HEK293T (cell line): ENCODE results near the gene KCNQ1.

ENCODE experiments used
- ARNT ChIP-seq: fragments of 450-650 bp; IDR thresholded peaks from 2 replicates; pipeline ENCODE4 v1.6.1; 2017; ENCODE audit warnings: mild to moderate bottlenecking
- FOXK2 ChIP-seq: fragments of 450-650 bp; IDR thresholded peaks from 2 replicates; pipeline ENCODE4 v1.6.1; 2016; ENCODE audit warnings: mild to moderate bottlenecking
- HDGF ChIP-seq: fragments of 450-650 bp; IDR thresholded peaks from 2 replicates; pipeline ENCODE4 v1.6.1; 2017; ENCODE audit warnings: antibody characterized with exemption, borderline replicate concordance
- NFRKB ChIP-seq: fragments of 450-650 bp; IDR thresholded peaks from 2 replicates; pipeline ENCODE4 v1.6.1; 2016; ENCODE audit warnings: mild to moderate bottlenecking, moderate library complexity
- SUZ12 ChIP-seq: fragments of 450-650 bp; IDR thresholded peaks from 2 replicates; pipeline ENCODE4 v1.6.1; 2016; ENCODE audit warnings: mild to moderate bottlenecking
- ZNF384 ChIP-seq: fragments of 450-650 bp; IDR thresholded peaks from 2 replicates; pipeline ENCODE4 v1.6.1; 2016

DNA sequence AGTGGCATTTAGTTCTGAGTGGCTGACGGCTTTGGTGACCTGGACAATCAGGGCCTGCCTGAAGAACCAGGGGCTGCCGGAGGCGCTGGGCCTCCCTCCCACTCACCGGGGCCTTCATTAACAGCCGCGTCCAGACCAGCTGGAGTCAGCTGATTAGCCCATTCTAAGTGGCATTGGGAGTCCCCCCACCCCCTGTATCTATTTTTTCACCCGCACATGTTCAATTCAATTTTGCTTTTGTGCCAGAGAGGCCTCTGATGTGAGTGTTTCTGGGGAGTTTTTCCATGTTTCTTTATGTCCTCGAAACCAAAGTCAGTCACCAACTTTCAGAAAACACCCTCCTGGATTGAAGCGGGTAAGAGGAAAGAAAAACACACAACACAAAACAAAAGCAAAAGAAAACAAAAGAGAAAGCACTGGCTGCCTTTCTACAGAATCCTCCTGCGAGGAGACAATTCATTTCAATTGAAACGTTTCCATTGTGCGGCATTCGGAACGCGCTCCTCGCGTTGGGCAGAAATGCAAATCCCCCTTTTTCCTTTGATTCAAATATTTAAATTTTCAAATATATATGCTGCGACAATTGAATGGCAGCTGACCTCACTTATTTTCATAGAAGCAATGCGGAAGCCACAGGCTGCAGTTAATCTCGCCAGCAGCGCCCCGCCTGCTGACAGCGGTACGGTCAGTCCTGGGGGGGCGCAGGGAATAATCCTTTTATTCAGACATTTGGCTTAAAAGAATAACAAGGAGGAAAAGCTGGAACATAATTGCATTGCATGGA is 423.1 kb downstream of the KCNQ1 start:
- TF ChIP-seq ZNF384 (no peak), FOXK2 (no peak), ARNT (no peak), HDGF (no peak), SUZ12 (no peak), NFRKB (no peak)
